ENCODE measurements around the gene FNBP1L.

DNA sequence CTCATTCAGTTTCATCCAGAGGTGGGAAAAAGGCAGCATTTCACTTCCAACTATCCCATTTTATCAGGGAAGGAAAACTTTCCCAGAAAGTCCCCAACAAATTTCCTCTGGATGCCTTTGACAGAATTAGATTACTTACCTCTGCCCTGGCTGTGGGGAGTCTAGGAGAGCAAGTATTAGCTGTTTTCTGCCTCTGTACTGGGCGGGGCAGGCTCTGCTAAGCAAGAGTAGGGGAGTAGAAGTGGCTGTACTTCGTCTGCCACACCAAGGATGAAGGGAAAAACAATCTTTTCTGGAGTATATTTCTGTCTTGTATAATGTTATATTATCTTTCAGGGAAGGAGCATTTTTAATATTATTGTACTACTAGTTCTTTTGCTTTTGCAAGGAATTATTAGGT is 78.5 kb downstream of the FNBP1L start:
- no peak for TF ChIP-seq CTCF (IDR thresholded peaks at IDR 0.05; ENCODE audit: insufficient read depth, low read depth, low read length)
- TF ChIP-seq EZH2 (IDR thresholded peaks at IDR 0.05; ENCODE audit: insufficient read depth, low read length), result no peak

All from astrocyte (in vitro differentiated cells and primary cell).